Left ventricle myocardium inferior (tissue), 1 donor: Measurements from ENCODE around the gene CLEC19A. TPM values are rescaled to one million over a fixed set of nuclear protein-coding genes. Genes with fewer than 3 reads are reported as not detected.

Source experiments
- DNase-seq: peaks from one replicate; pipeline ENCODE4 v3.0.0-alpha.2; 2020
- H3K27ac ChIP-seq: fragments of 200-600 bp; replicated peaks from 2 replicates; pipeline ENCODE4 v1.8.0; 2021
- H3K27me3 ChIP-seq: fragments of 200-600 bp; 2 replicates; pipeline ENCODE4 v1.8.0; 2021; ENCODE audit warnings: low read depth
- H3K36me3 ChIP-seq: fragments of 200-600 bp; 2 replicates; pipeline ENCODE4 v1.8.0; 2021
- H3K4me1 ChIP-seq: fragments of 200-600 bp; 2 replicates; pipeline ENCODE4 v1.8.0; 2021
- H3K4me3 ChIP-seq: fragments of 200-600 bp; 2 replicates; pipeline ENCODE4 v1.8.0; 2021; ENCODE audit warnings: mild to moderate bottlenecking, moderate library complexity
- H3K9me3 ChIP-seq: fragments of 200-600 bp; replicated peaks from 2 replicates; pipeline ENCODE4 v1.8.0; 2021
- intact Hi-C: fragments of 100-400 bp; cut with micrococcal nuclease; formaldehyde crosslinking; loops from one replicate; pipeline ENCODE4 v1.11.0; 2022
- long read RNA-seq: library from polyadenylated mRNA; unstranded; transcript quantifications from one replicate; pipeline ENCODE4 v2.0.0, GENCODE V29; 2021
- total RNA-seq: library from RNA; stranded (reverse); fragmentation: NEBNext Ultra II Directional; extraction: Animal tissue kit (Norgen Biotek cat#: 25700); gene quantifications from one replicate; pipeline ENCODE4 v1.2.1, GENCODE V29; 2021
- TF ChIP-seq, protein P1 (sequence below): fragments of 200-600 bp; IDR thresholded peaks from 2 replicates; pipeline ENCODE4 v1.8.0; 2021; ENCODE audit warnings: antibody characterized with exemption, mild to moderate bottlenecking, borderline replicate concordance
- donor health status: DM: no; HTN: yes; CAD: no; lungs with severe emphysema.

Gene CLEC19A
- total RNA-seq, result not detected
- long read RNA-seq, result 0 reads

GRCh38 chr16:19285431-19285830 is at the start of gene CLEC19A:
Gene CLEC19A (plus strand): TSS chr16:19285731. CDS start chr16:19285852, 121 bp downstream.
- H3K27me3 ChIP-seq, result peaks cover 42% of the 10 kb centered on the region
- intact Hi-C loops, result no loop called here
- TF ChIP-seq, protein P1, sequence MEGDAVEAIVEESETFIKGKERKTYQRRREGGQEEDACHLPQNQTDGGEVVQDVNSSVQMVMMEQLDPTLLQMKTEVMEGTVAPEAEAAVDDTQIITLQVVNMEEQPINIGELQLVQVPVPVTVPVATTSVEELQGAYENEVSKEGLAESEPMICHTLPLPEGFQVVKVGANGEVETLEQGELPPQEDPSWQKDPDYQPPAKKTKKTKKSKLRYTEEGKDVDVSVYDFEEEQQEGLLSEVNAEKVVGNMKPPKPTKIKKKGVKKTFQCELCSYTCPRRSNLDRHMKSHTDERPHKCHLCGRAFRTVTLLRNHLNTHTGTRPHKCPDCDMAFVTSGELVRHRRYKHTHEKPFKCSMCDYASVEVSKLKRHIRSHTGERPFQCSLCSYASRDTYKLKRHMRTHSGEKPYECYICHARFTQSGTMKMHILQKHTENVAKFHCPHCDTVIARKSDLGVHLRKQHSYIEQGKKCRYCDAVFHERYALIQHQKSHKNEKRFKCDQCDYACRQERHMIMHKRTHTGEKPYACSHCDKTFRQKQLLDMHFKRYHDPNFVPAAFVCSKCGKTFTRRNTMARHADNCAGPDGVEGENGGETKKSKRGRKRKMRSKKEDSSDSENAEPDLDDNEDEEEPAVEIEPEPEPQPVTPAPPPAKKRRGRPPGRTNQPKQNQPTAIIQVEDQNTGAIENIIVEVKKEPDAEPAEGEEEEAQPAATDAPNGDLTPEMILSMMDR, result no peak
- H3K27ac ChIP-seq, result no peak within 1 kb of the TSS
- no peak for DNase-seq
- H3K36me3 ChIP-seq, result no peaks in the 10 kb centered on the region
- no peaks in the 10 kb centered on the region for H3K9me3 ChIP-seq
- H3K4me1 ChIP-seq, result no peaks in the 10 kb centered on the region
- H3K4me3 ChIP-seq, result no peak within 1 kb of the TSS

- Histone ChIP-seq H3K27ac (no peak overlapping the region), H3K36me3 (peaks cover 8% of the 10 kb centered on the region), H3K9me3 (peaks cover 36% of the 10 kb centered on the region), H3K4me1 (no peaks in the 10 kb centered on the region), H3K4me3 (no peak overlapping the region), H3K27me3 (no peaks in the 10 kb centered on the region)
- TF ChIP-seq, protein P1, result no peak
- intact Hi-C loops, result no loop called here
- no peak for DNase-seq
Measured at GRCh38 chr16:19235886-19236285, 49.6 kb upstream of the CLEC19A start.

GRCh38 chr16:19236561-19237209 is 48.8 kb upstream of the CLEC19A start:
- H3K4me1 ChIP-seq, result no peaks in the 10 kb centered on the region
- no peak for DNase-seq
- H3K9me3 ChIP-seq, result peaks cover 36% of the 10 kb centered on the region
- H3K27me3 ChIP-seq, result no peaks in the 10 kb centered on the region
- intact Hi-C loops, result no loop called here
- TF ChIP-seq, protein P1, result no peak
- peaks cover 8% of the 10 kb centered on the region for H3K36me3 ChIP-seq
- no peak overlapping the region for H3K4me3 ChIP-seq
- no peak overlapping the region for H3K27ac ChIP-seq

DNA sequence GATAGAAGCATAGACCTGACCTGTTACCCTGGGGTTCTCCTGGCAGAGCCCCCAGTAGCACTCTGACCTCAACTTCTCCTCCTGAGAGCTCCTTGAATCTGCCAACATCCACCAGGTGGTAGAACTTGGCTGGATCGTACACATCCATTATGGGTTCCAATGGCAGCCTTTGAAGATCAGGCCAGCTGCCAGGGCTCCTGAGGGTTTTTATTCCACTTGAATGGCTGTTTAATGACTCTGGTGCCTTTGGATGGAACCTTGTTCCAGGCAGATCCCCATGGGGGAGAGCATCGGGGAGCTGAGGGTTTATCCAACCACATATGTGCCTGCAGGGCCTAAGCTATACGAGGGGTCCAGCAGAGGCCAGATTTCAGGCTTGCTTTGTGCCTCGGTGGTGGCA is 47.1 kb upstream of the CLEC19A start:
- Histone ChIP-seq H3K27ac (no peak overlapping the region), H3K27me3 (no peaks in the 10 kb centered on the region), H3K9me3 (peaks cover 36% of the 10 kb centered on the region), H3K36me3 (peaks cover 8% of the 10 kb centered on the region), H3K4me1 (no peaks in the 10 kb centered on the region), H3K4me3 (no peak overlapping the region)
- TF ChIP-seq, protein P1, result no peak
- intact Hi-C loops, result no loop called here
- no peak for DNase-seq

GRCh38 chr16:19239511-19240155 is 45.9 kb upstream of the CLEC19A start:
- Histone ChIP-seq H3K4me1 (no peaks in the 10 kb centered on the region), H3K27ac (no peak overlapping the region), H3K4me3 (no peak overlapping the region), H3K9me3 (peaks cover 29% of the 10 kb centered on the region), H3K27me3 (no peaks in the 10 kb centered on the region), H3K36me3 (peaks cover 8% of the 10 kb centered on the region)
- intact Hi-C loops, result no loop called here
- DNase-seq, result no peak
- TF ChIP-seq, protein P1, result no peak
